Activated CD4-positive, alpha-beta T cell treated with anti-CD3 and anti-CD28 coated beads for 48 hours (primary cell): Measurements from ENCODE around the gene SMARCD1.

Source experiments
- DNase-seq: peaks from one replicate; pipeline ENCODE4 v3.0.0-alpha.2; 2020

Gene SMARCD1

DNA sequence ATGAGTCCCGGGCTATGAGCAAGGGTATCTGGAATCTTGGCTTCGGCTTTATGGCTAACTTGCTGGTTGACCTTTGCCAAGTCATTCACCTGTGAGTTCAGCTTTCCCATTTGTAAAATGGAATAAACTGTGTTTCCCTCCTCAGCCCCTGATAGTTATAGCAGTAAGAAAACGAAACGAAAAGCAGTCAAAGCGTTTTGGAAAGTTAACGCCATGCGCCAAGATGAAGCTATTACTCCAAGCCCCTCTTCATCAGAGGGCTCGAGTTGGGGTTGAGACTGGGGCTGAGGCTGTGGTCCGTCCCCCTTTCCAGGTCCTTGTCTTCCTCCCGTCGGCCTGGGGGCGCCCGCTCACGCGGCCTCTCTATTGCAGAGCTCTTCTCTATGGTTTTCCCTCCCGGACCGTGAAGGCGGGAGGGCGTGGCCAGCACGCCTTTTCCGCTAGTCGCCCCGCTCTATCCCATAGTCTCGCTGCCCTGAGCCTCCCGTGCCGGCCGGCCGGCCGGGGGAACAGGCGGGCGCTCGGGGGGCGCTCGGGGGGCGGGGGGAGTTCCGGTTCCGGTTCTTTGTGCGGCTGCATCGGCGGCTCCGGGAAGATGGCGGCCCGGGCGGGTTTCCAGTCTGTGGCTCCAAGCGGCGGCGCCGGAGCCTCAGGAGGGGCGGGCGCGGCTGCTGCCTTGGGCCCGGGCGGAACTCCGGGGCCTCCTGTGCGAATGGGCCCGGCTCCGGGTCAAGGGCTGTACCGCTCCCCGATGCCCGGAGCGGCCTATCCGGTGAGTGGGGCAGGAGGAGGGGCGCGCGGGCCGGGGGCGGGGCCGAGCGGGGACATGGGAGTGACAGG lies at the start of gene SMARCD1:
TSS of gene SMARCD1 (plus strand) at position 568 of the 840 bp plus-strand sequence. CDS start at position 596, 28 bp downstream.
- peak; percentile 90 for DNase-seq

DNA sequence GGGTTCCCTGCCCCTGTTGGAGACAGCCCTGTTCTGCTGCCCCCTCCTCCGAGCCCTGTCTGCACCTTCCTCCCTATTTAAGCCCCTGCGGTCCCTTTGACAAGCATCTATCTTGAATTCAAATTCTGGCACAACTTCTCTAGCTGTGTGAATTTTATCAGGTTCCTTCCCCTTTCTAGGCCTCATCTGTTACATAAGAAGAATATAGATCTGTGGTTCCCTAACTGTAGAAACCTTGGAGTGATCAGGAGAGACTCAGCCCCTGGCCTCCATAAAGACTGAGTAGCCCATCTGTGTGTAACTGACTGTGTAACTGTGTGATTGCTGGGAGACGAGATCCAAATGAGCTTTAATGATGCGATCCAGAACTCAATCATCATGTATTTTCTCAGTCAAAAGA lies 46.8 kb upstream of the SMARCD1 start:
- DNase-seq: no peak

DNA sequence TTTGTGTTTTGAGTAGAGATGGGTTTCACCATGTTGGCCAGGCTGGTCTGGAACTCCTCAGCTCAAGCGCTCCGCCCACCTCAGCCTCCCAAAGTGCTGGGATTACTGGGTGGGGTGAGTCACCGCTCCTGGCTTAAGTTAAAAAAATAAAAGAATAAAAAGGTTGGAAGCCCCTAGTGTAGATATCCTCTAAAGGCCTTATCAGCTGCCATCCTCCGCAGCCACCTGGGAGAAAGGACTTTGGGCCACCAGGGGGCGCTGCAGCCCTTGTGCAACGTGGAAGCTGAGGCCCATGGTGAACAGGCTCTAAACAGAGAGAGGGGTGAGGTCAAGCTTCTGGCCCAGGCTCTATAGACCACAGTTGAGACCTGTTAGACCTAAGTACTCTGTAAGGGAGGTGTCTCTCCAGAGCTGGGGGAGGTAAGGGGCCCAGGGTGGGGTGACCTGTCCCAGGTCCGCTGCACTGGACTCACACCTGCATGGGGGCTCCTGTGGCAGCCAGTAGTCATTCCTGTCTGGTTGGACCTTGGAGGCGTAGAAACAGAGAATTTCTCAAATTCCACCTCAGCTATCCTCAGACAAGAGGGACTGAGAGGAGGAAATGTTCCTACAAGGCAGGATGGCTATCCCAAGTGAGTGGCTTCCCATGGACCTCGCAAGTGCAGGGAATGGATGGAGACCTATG lies 45.8 kb upstream of the SMARCD1 start:
- peak; percentile 95 for DNase-seq

- DNase-seq: no peak
These were observed 44.5 kb upstream of the SMARCD1 start for GRCh38 chr12:50040657-50041056.

- no peak for DNase-seq
These were observed 43.9 kb upstream of the SMARCD1 start for GRCh38 chr12:50041062-50041860.

GRCh38 chr12:50041962-50042361 lies 43.2 kb upstream of the SMARCD1 start:
- no peak for DNase-seq

- DNase-seq: peak; percentile 43
These were observed 42.4 kb upstream of the SMARCD1 start for GRCh38 chr12:50042693-50043092.

DNA sequence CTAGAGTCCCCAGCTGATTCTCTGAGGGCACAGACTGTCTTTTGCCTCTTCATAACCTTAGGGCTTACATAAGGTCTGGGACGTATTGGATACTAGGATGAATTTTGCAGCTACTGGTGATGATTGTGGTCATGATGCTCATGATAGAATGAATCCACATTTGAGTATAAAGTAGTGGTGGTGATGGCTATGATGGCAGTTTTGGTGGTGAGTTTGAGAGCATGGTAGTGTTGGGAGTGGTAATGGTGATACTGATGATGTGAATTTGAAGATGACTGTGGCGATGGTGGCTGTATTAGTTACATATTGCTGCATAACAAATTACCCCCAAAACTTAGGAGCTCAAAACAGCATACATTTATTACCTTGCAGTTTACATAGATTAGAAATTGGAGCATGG lies 41.8 kb upstream of the SMARCD1 start:
- DNase-seq: no peak

GRCh38 chr12:50043854-50044253 lies 41.3 kb upstream of the SMARCD1 start:
- peak; percentile 37 for DNase-seq

DNA sequence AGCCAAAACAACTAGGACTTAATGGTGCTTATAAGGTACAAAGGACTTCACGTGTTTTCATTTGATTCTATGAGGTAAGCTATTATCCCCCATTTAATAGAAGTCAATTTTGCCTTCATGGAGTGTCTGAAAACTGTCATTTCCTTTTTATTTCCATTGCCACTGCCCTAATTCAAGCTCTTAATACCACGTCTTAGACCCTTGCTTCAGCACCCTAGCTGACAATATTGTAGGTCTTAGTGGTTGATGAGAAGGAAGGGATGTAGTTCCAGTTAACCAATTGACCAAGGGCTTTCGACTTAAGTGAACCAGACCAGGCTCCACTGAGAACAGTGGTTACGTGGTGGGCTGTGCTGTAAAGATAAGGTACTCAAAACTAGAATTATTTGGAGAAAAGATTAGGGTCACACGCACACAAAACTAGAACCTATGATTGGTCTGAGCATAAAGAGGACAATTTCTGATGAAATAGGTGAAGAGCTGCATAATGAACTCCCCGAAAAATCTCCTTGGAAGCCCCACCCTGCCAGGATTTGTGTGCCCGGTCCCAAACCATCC lies 37.4 kb upstream of the SMARCD1 start:
- no peak for DNase-seq

DNA sequence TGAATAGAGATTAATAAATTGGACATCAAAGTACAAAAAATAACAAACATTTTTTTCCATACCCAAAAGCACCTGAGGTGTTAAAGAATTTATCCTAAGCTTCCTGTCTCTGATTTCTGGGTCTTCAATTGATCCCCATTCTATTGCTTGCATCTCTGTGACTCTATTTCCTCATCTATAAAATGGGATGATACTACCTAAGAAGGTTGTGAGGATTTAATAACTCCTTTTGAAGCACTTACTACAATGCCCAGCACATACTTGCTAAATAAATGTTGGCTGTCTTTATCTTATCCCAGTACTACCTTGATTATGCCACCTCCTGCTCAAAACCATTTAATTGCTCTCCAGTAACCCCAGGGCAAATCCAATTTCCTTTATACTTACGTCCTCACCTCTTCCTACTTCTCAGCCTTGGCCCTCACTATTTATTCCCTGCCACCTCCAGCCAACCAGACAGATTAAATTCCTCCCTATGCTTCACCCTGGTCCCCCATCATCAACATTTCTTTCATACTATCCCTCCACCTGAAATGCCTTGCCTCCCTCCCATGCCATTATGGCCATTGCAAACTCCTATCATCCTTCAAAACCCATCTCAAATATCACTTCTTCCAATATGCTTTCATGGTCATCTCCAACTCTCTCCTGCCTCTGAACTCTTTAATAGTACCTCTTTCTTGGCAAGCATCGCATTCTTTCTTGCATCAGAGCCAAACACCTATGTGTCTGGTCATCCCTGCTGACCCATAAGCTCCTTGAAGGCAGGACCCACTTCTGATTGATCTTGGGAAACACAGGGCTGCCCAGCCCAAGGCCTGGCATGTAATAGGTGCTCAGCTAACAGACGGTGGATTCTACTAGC lies 35.7 kb upstream of the SMARCD1 start:
- DNase-seq: no peak

DNA sequence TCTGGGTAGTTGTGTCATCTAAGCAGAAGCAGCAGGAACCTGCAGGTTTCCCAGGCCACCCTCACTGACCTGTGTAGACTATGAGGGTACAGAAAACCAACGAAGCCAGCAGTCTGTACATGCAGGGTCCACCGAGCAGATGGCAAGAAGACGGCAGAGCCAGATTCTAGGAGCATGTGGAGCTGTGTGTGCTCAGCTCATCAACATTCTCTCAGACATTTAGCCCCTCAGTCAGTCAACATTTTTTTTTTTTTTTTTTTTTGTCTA lies 35.1 kb upstream of the SMARCD1 start:
- no peak for DNase-seq

DNA sequence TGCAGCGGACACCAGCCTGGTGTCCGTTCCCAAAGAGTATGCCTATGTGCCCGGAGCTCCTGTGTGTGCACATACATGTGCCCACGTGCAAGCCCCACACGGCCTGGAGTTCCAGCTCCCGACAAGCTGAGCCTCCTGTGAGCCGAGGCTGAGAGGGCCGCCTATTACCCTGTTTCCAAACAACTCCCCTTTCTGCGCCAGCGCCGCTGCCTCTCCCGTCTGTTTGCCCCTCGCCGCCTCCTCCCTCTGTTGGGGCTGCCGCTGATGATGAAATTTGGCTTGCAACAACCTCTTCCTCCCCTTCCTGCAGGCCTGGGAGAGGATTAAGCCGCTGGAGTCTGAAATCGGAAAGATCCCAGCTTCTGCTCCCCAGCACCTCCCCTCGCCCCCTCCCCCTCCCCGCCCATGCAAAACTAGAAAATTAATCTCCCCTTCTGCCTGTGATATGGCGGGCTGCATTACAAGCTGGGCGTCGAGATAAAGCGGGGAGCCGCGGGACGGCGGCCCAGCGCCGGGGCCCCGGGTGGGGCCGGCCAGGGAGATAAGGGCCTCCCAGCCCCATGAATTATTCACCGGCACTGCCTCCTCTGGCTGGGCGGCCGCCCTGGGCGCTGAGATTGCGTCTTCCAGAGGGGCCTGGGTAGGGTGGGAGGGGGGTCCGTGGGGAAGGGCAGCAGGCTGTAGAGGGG lies 34.6 kb upstream of the SMARCD1 start:
- DNase-seq: no peak

DNA sequence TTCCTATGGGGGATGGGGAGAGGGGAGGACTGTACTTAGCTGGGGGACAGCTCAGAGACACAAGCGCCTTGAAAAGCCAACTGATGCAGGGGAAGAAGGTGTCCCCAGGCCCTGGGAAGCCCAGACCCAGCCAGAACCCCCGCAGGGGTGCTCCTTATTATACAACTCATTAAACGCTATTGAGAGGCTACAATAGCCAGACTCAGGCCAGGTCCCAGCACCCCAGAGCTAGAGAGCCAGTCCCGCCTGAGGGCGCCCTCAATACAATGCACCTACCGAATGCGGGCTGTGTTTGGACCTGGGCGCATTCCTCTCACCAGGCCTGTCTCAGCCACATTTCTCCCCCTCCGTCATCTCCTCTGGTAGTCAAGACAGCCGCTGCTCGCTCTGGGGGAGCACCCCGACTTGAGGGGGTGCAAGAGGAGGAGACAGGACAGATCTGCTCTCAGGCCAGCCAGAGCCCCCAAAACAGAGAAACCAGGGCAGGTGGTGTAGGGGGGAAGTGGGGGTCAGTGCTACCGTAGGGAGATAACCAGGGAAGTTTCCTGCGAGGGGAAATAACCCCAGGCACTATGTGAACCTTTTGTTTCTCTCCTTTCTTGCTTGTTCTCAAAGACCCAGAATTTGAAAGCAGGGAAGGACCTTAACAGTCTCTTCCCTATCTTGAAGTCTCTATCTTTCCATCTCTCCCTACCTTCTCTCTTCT lies 33.9 kb upstream of the SMARCD1 start:
- DNase-seq: no peak

GRCh38 chr12:50052544-50052943 lies 32.6 kb upstream of the SMARCD1 start:
- DNase-seq: no peak

DNA sequence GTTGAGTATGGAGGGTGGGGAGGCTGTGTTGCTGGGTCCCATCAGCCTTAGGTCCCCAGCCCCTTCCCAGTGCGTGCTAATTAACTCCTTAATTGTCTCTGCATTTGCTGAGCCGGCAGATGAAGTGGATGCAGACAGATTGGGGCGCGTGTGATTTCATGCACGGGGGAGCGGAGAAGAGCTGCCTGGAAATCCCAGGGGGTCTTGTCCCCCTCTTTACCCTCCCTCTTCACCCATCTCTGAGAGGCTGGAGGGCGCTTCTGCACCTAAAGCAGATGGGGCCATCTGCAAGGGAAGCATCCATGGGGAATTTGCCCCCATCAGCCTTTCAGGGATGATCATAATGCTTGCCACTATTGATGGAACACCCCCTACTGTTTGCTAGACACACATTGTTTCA lies 32.2 kb upstream of the SMARCD1 start:
- DNase-seq: no peak

DNA sequence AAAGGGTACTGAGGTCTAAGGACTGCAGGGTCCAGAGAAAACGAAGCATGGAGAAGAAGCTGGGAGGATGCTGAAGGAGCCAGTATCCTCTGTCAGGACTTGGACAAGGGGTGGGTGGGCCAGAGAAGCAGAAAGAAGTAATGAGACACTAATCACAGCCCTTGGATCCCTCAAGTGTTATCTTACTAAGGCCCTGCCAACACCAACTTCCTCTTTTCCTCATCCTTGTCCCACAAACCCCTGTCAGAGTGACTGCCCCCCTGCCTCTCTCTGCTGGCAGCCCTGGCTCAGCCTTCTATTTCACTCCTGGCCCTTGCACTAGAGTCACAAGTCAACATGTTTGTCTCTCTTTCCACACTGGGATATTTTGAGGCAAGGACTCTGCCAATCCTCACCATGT lies 31.6 kb upstream of the SMARCD1 start:
- DNase-seq: no peak

DNA sequence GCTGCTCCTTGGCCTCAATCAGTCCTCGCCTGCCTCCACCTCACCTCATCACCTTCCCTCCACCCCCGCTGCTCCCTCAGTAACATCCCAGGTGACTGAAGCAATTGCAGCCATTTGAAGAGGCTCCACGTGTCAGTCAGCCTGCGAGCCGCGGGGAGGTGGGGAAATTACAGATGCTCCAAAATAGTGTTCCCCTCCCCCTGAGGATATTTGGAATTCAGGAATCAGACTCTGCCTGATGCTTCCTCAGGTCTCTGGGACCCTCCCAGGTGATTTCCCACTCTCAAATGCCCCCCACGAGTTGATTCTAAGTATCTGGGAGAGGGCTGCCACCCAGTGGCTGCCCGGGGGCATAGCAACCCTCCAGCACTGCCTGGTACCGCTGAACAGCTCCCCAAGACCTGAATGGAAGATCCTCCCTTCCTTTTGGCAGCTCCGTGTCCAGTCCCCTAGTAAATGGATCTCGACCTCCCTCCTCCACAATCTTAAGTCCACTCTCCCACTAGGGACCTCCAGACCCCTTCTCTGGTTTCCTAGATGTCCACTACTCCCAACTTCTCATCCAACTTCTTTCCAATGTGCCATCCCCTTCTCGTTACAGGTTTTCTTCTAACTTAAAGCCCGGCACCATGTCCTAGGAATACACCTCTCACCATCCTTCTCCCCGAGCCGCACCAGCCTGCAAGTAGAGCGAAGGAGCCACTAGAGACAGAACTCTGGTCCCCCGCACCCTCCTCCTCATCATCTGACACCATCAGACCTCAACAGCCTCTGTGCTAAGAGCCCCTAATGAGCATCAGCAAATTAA lies 29.1 kb upstream of the SMARCD1 start:
- DNase-seq: peak; percentile 75

DNA sequence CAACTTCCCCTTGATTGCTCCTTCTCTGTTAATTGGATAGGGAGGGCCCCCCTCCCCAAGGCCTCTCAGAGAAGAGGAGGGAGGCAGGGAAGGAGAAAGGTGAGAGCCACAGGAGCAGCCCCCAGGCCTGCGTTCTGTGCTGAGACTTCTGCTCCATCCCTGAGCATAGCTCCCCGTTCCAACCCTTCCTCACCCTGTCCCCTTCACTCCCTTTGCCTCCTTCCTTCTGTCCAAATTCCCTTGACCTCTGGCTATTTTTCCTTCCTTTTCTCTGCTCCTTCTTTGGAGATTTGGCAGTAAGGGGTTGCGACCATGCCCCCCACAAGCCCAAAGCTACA lies 28.5 kb upstream of the SMARCD1 start:
- no peak for DNase-seq
